K562 (cell line): ENCODE measurements around the gene OBSL1. TPM values are rescaled to one million over a fixed set of nuclear protein-coding genes. Genes with fewer than 3 reads are reported as not detected.
A peak's percentile ranks its signal among the peaks of the same experiment; 100 is the strongest.

Experiments used
- BCL6 ChIP-seq: fragments of 250-450 bp; sonication (Bioruptor Pico); IDR thresholded peaks from 2 replicates; pipeline ENCODE4 v1.4.0; 2020
- BRCA1 ChIP-seq, 2 experiments: fragments of 450-650 bp in 1 of 2; sonication (generic) in 1 of 2; formaldehyde crosslinking in 1 of 2; IDR thresholded peaks; 2 replicates each; pipeline versions ENCODE4 v1.5.0 to v1.6.1; 2017 to 2020; ENCODE audit warnings: mild to moderate bottlenecking in 1 of 2, missing genetic modification reagents in 1 of 2
- CAMTA2 ChIP-seq: fragments of 250-450 bp; sonication (Bioruptor Pico); conservative IDR thresholded peaks from 2 replicates; pipeline ENCODE4 v1.5.1; 2022
- EGR1 ChIP-seq: fragments of 450-650 bp; conservative IDR thresholded peaks from 2 replicates; pipeline ENCODE4 v1.6.1; 2017; ENCODE audit warnings: mild to moderate bottlenecking
- ELK3 ChIP-seq: fragments of 450-650 bp; formaldehyde crosslinking; IDR thresholded peaks from 2 replicates; pipeline ENCODE4 v1.4.0; 2020; ENCODE audit warnings: mild to moderate bottlenecking
- ETS2 ChIP-seq: IDR thresholded peaks from 2 replicates; pipeline ENCODE4 v1.6.1; 2016; ENCODE audit warnings: borderline replicate concordance, missing genetic modification characterization, mild to moderate bottlenecking, moderate library complexity, missing compliant biosample characterization; ENCODE audit not compliant: poor library complexity, severe bottlenecking
- FOXO4 ChIP-seq: fragments of 450-650 bp; formaldehyde crosslinking; IDR thresholded peaks from 2 replicates; pipeline ENCODE4 v1.4.0; 2020; ENCODE audit warnings: mild to moderate bottlenecking, moderate library complexity
- KDM2B ChIP-seq: fragments of 250-450 bp; sonication (Bioruptor Pico); IDR thresholded peaks from 2 replicates; pipeline ENCODE4 v1.8.0; 2021; ENCODE audit warnings: mild to moderate bottlenecking, moderate library complexity
- NONO ChIP-seq, 2 experiments: fragments of 200-400 bp in 1 of 2; fragments of 450-650 bp in 1 of 2; formaldehyde crosslinking in 1 of 2; IDR thresholded peaks; 2 replicates each; pipeline ENCODE4 v1.6.1; 2017; ENCODE audit warnings: low read depth in 2 of 2, mild to moderate bottlenecking in 2 of 2, moderate library complexity in 2 of 2, low read length in 1 of 2
- NR2C2 ChIP-seq, 2 experiments: fragments of 200-800 bp in 1 of 2; sonication (Bioruptor generic) in 1 of 2; sonication (generic) in 1 of 2; formaldehyde crosslinking in 1 of 2; IDR thresholded peaks; 2 replicates each; pipeline versions ENCODE4 v1.6.1 to v1.8.0; 2016 to 2022; ENCODE audit warnings: mild to moderate bottlenecking in 1 of 2, missing compliant biosample characterization in 1 of 2, missing genetic modification characterization in 1 of 2, missing genetic modification reagents in 1 of 2
- POLR2H ChIP-seq: IDR thresholded peaks from 2 replicates; pipeline ENCODE4 v1.6.1; 2016; ENCODE audit warnings: missing genetic modification characterization, low read depth, mild to moderate bottlenecking, control low read depth, missing compliant biosample characterization, moderate library complexity
- SPI1 ChIP-seq: IDR thresholded peaks from 2 replicates; pipeline ENCODE4 v1.6.1; 2011; ENCODE audit warnings: low read depth, low read length, control low read depth, borderline replicate concordance
- TAF1 ChIP-seq: IDR thresholded peaks from 2 replicates; pipeline ENCODE4 v1.6.1; 2011; ENCODE audit warnings: mild to moderate bottlenecking, low read length, moderate library complexity; ENCODE audit not compliant: insufficient read depth, control insufficient read depth, severe bottlenecking; ENCODE audit errors: extremely low read depth
- TBL1XR1 ChIP-seq, 2 experiments: IDR thresholded peaks; 2 replicates each; pipeline ENCODE4 v1.6.1; 2012; ENCODE audit warnings: improper control_type of control experiment in 2 of 2, low read length in 2 of 2, mild to moderate bottlenecking in 1 of 2
- TEAD1 ChIP-seq, 2 experiments: fragments of 450-650 bp in 1 of 2; sonication (generic) in 1 of 2; formaldehyde crosslinking; IDR thresholded peaks; 2 replicates each; pipeline versions ENCODE4 v1.4.0 to v1.8.0; 2020 to 2022; ENCODE audit warnings: mild to moderate bottlenecking in 2 of 2, missing genetic modification reagents in 1 of 2
- ZBTB5 ChIP-seq: fragments of 450-650 bp; IDR thresholded peaks from 2 replicates; pipeline ENCODE4 v1.6.1; 2017; ENCODE audit warnings: antibody characterized with exemption
- ZNF12 ChIP-seq: sonication (generic); formaldehyde crosslinking; IDR thresholded peaks from 2 replicates; pipeline ENCODE4 v1.4.0; 2020; ENCODE audit warnings: mild to moderate bottlenecking, missing genetic modification reagents
- ZNF511 ChIP-seq: sonication (generic); formaldehyde crosslinking; IDR thresholded peaks from 2 replicates; pipeline ENCODE4 v1.8.0; 2022; ENCODE audit warnings: mild to moderate bottlenecking, missing genetic modification reagents
- ZNF586 ChIP-seq: fragments of 450-650 bp; formaldehyde crosslinking; conservative IDR thresholded peaks from 2 replicates; pipeline ENCODE4 v1.4.0; 2020; ENCODE audit warnings: mild to moderate bottlenecking, moderate library complexity
- polyA plus RNA-seq, 8 experiments: library from polyadenylated mRNA; depleted of rRNA in 4 of 8; stranded (reverse) in 5 of 8; unstranded in 3 of 8; fragments of >200 nt; fragmentation: Nextera tagmentation in 2 of 8; fragmentation: Illumina TruSeq in 1 of 8; extraction: Ambion mirVana in 2 of 8; extraction: Trizol in 1 of 8; gene quantifications; 2 replicates each; pipeline versions ENCODE4 v1.2.1 to v1.2.3, GENCODE V29; 2011 to 2014; ENCODE audit warnings: inconsistent platforms in 1 of 8, missing spikeins in 1 of 8
- total RNA-seq, 7 experiments: library from RNA; depleted of rRNA in 6 of 7; stranded (reverse); fragments of >200 nt in 6 of 7; fragmentation: Illumina TruSeq in 2 of 7; extraction: Trizol in 2 of 7; gene quantifications; 2 replicates each; pipeline versions ENCODE4 v1.2.1 to v1.2.3, GENCODE V29; 2011 to 2021; ENCODE audit warnings: low replicate concordance in 1 of 7

The OBSL1 gene
- total and polyA plus RNA-seq, 9 of the 15 experiments (the other 6 are each of a cell fraction or from before 2014, with no cell fraction given), result 1.2 to 26.6 (median 8.6) TPM

GRCh38 chr2:219571311-219572236 lies at the start of gene OBSL1 (continued):
- peak in 1 of 2 experiments; percentile 53; a peak in 1 of 4 replicates for TF ChIP-seq TEAD1 (CRISPR knock-in tag; IDR thresholded peaks at IDR 0.05)
- peak; percentile 56 for TF ChIP-seq EGR1
- TF ChIP-seq ZNF511 (CRISPR knock-in tag), result no peak
- TF ChIP-seq BCL6, result no peak
- no peak for TF ChIP-seq ZNF12 (CRISPR knock-in tag)
- TF ChIP-seq NONO (IDR thresholded peaks at IDR 0.05; ENCODE audit: low read depth in 2 of 2, low read length in 1 of 2), result 0 out of 4 replicates have a peak, but pooled peaks of 1 of the 2 experiments have one; percentile 4
- no peak for TF ChIP-seq CAMTA2 (CRISPR knock-in tag)
- TF ChIP-seq SPI1, result no peak
- TF ChIP-seq NR2C2 (CRISPR knock-in tag; IDR thresholded peaks at IDR 0.05), result no peak
- peak; percentile 69 for TF ChIP-seq NR2C2 (tag; IDR thresholded peaks at IDR 0.05)
- no peak for TF ChIP-seq ZNF586 (CRISPR knock-in tag)
- 0 out of 2 replicates have a peak, but pooled peaks have one; percentile 23 for TF ChIP-seq ZBTB5
- no peak for TF ChIP-seq FOXO4 (CRISPR knock-in tag)
- TF ChIP-seq KDM2B (CRISPR knock-in tag), result no peak
- TF ChIP-seq BRCA1 (IDR thresholded peaks at IDR 0.05), result no peak
- TF ChIP-seq BRCA1 (CRISPR knock-in tag; IDR thresholded peaks at IDR 0.05), result no peak
- no peak for TF ChIP-seq ETS2 (tag)
- peak in 1 of 2 experiments; percentile 83; a peak in 2 of 4 replicates for TF ChIP-seq TBL1XR1 (IDR thresholded peaks at IDR 0.05; ENCODE audit: low read length in 2 of 2)
- TF ChIP-seq POLR2H (tag), result no peak
- peak; percentile 41 for TF ChIP-seq TAF1
- TF ChIP-seq ELK3 (CRISPR knock-in tag), result no peak
